Common myeloid progenitor, CD34-positive (primary cell): ENCODE data around the gene ARHGEF28.

Source experiments
- CTCF ChIA-PET: fragments of 350-600 bp; sonication (Branson Sonifier 250); formaldehyde crosslinking; loops from one replicate; lab custom pipeline; 2021; ENCODE audit warnings: antibody characterized with exemption; lab: Charles Lee
- POLR2A ChIA-PET: fragments of 350-600 bp; sonication (Branson Sonifier 250); formaldehyde crosslinking; loops from one replicate; lab custom pipeline; 2021; ENCODE audit warnings: antibody characterized with exemption; lab: Charles Lee
- DNase-seq, 3 donors: peaks; one replicate each; pipeline versions ENCODE4 v3.0.0 to v3.0.0-alpha.2; 2013
- H3K27ac ChIP-seq, 2 experiments: 1 replicate in 1 of 2; 2 replicates in 1 of 2; pipeline ENCODE4 v1.7.0; 2013; ENCODE audit warnings: inconsistent platforms in 2 of 2, low read length in 2 of 2, mild to moderate bottlenecking in 2 of 2, low read depth in 1 of 2, moderate library complexity in 1 of 2; ENCODE audit not compliant: severe bottlenecking in 2 of 2, insufficient read depth in 1 of 2, poor library complexity in 1 of 2
- H3K27me3 ChIP-seq, 5 experiments: replicated peaks in 2 of 5; 1 replicate in 3 of 5; 2 replicates in 2 of 5; pipeline versions ENCODE4 v1.6.1 to v1.7.0; 2013; ENCODE audit warnings: low read length in 4 of 5, mild to moderate bottlenecking in 2 of 5, moderate library complexity in 2 of 5, inconsistent platforms in 1 of 5; ENCODE audit not compliant: insufficient read depth in 5 of 5, control insufficient read depth in 4 of 5
- H3K36me3 ChIP-seq, 4 experiments: 1 replicate in 2 of 4; 2 replicates in 2 of 4; pipeline versions ENCODE4 v1.6.1 to v1.7.0; 2013; ENCODE audit warnings: low read length in 3 of 4, control low read depth in 1 of 4, mild to moderate bottlenecking in 1 of 4; ENCODE audit not compliant: control insufficient read depth in 4 of 4, insufficient read depth in 4 of 4
- H3K4me1 ChIP-seq, 4 experiments: 1 replicate in 3 of 4; 2 replicates in 1 of 4; pipeline versions ENCODE4 v1.6.1 to v1.7.1; 2013; ENCODE audit warnings: low read length in 3 of 4, mild to moderate bottlenecking in 3 of 4, control low read depth in 1 of 4, inconsistent platforms in 1 of 4, moderate library complexity in 1 of 4; ENCODE audit not compliant: control insufficient read depth in 4 of 4, insufficient read depth in 4 of 4; ENCODE audit errors: control extremely low read depth in 1 of 4
- H3K4me3 ChIP-seq, 7 experiments: 1 replicate in 4 of 7; 2 replicates in 3 of 7; pipeline versions ENCODE4 v1.5.1 to v1.7.0; 2013; ENCODE audit warnings: mild to moderate bottlenecking in 7 of 7, low read length in 6 of 7, moderate library complexity in 6 of 7, inconsistent platforms in 2 of 7, low read depth in 2 of 7, control low read depth in 1 of 7; ENCODE audit not compliant: insufficient read depth in 4 of 7, control insufficient read depth in 1 of 7; ENCODE audit errors: extremely low read depth in 1 of 7
- H3K9me3 ChIP-seq, 5 experiments: 1 replicate in 4 of 5; 2 replicates in 1 of 5; pipeline versions ENCODE4 v1.6.1 to v1.7.1; 2013; ENCODE audit warnings: low read length in 4 of 5, mild to moderate bottlenecking in 2 of 5, inconsistent platforms in 1 of 5, low read depth in 1 of 5, moderate library complexity in 1 of 5; ENCODE audit not compliant: control insufficient read depth in 4 of 5, insufficient read depth in 2 of 5; ENCODE audit errors: control extremely low read depth in 1 of 5
- WGBS: methylation state at CpG from one replicate; pipeline ENCODE4 v1.1.5; 2013; ENCODE audit not compliant: insufficient coverage; 5-methylcytosine and 5-hydroxymethylcytosine counted together

The ARHGEF28 gene

DNA sequence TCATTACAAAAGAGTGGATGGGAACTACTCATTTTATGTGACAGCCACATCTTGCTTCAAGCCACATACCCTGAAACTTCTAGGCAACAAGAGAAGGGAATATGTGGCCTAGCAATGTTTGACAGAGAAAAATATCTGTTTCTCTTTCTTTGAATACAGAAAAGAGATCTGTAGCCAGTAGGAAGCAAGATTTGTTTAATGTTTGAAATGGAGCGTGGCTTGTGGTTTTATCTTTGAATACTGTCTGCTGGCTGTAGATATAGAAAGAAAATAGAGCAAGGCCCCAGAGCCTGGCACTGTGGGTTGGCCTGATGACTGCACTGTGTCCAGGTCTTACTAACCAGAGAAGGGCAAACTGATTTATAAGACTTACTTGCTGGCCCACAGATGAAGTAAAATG, 133.8 kb downstream of the ARHGEF28 start:
- Histone ChIP-seq H3K27ac (no peak overlapping the region), H3K4me3 (no peak overlapping the region), H3K36me3 (no peaks in the 10 kb centered on the region), H3K9me3 (no peaks in the 10 kb centered on the region), H3K4me1 (no peaks in the 10 kb centered on the region), H3K27me3 (no peaks in the 10 kb centered on the region)
- CTCF ChIA-PET = interaction anchor here (1.0 kb wide), 1 partner anchor 23 kb away, joined by 4 read pairs; no protein-coding TSS in a partner anchor
- peak; percentile 13 to 60 (median 40) for DNase-seq
- POLR2A ChIA-PET = no interaction called here
- WGBS = 36% methylated on average over 1 of the region's 1 CpG

DNA sequence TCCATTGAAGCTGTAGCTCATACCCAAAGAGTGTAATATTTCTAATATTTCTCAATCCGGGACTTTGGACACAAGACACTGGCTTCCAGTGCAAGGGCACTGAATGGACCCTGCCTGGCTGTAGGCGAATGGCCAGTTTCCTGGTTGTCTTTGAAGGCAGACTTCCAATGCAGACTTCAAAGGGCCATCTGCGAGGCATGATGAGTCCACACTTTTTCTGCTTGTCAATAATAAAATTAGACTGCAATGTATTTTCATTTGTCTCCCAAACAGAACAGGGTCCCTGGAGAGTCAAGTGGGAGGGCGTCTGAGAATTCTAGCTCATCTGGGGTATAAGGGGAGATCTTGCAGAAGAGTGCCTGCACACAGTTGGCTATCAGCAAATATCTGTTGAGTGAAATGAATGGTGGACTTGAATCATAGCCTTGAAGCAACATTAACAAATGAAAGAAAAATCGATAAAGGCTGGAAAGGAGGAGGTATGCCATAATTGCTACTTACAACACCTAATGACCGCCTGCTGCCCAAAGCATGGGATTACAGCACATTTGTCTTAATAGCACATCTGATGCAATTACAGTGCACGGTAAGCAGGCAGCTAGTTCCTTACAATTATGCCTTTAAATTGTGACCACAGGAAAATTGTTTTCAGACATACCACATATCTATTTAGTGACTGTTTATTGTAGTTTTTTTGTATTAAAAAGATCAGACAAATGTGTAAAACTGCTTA, 137.5 kb downstream of the ARHGEF28 start:
- H3K27ac ChIP-seq = no peak overlapping the region
- H3K36me3 ChIP-seq = no peaks in the 10 kb centered on the region
- WGBS = 96% methylated on average over 6 of the region's 7 CpGs
- H3K27me3 ChIP-seq = no peaks in the 10 kb centered on the region
- no peak overlapping the region for H3K4me3 ChIP-seq
- peaks cover 0 to 11% (median 3%) of the 10 kb centered on the region in 5 experiments for H3K9me3 ChIP-seq
- no peak for DNase-seq
- H3K4me1 ChIP-seq = no peaks in the 10 kb centered on the region
- POLR2A ChIA-PET = no interaction called here
- CTCF ChIA-PET = interaction anchor here (1.8 kb wide), 1 partner anchor 139 kb away, joined by 4 read pairs; no protein-coding TSS in a partner anchor

DNA sequence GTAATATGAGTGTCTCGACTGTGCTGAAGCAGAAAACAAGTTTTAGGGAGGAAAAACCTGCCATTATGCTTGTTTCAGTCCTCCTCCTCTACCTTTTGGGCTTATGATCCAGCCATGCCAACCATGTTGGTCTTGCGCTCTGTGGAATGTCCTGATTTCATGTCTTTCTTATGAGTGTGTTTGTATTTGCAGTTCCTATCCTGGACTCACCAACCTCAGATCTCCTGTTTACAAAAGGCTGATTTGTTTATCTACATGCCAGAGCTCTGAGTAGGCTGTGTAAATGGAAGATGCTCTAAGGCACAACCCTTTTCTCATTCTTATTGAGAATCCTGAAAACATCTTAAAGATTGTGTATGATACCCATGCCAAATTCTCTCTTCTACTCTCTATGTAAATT, 138.6 kb downstream of the ARHGEF28 start:
- WGBS = 95% methylated on average over 2 of the region's 2 CpGs
- H3K9me3 ChIP-seq = peaks cover 0 to 11% (median 3%) of the 10 kb centered on the region in 5 experiments
- ChIA-PET POLR2A (no interaction called here), CTCF (interaction anchor here (0.8 kb wide), 1 partner anchor 29 kb away, joined by 3 read pairs; no protein-coding TSS in a partner anchor)
- no peaks in the 10 kb centered on the region for H3K27me3 ChIP-seq
- no peak overlapping the region for H3K27ac ChIP-seq
- no peaks in the 10 kb centered on the region for H3K36me3 ChIP-seq
- no peaks in the 10 kb centered on the region for H3K4me1 ChIP-seq
- no peak for DNase-seq
- no peak overlapping the region for H3K4me3 ChIP-seq

GRCh38 chr5:73764996-73765395, 139.0 kb downstream of the ARHGEF28 start:
- Histone ChIP-seq H3K9me3 (peaks cover 0 to 11% (median 3%) of the 10 kb centered on the region in 5 experiments), H3K27ac (no peak overlapping the region), H3K4me3 (no peak overlapping the region), H3K36me3 (no peaks in the 10 kb centered on the region), H3K27me3 (no peaks in the 10 kb centered on the region), H3K4me1 (no peaks in the 10 kb centered on the region)
- DNase-seq = no peak
- ChIA-PET CTCF (no interaction called here), POLR2A (no interaction called here)

- CTCF ChIA-PET = no interaction called here
- WGBS = 100% methylated on average over 1 of the region's 2 CpGs
- POLR2A ChIA-PET = no interaction called here
- Histone ChIP-seq H3K4me1 (peaks cover 0 to 4% (median 0%) of the 10 kb centered on the region in 4 experiments), H3K4me3 (no peak overlapping the region), H3K9me3 (peaks cover 0 to 11% (median 3%) of the 10 kb centered on the region in 5 experiments), H3K27me3 (no peaks in the 10 kb centered on the region), H3K27ac (no peak overlapping the region), H3K36me3 (no peaks in the 10 kb centered on the region)
- no peak for DNase-seq
Measured at GRCh38 chr5:73766902-73767301, 140.9 kb downstream of the ARHGEF28 start.

GRCh38 chr5:73770172-73771025, 144.4 kb downstream of the ARHGEF28 start:
- no peaks in the 10 kb centered on the region for H3K27me3 ChIP-seq
- POLR2A ChIA-PET = no interaction called here
- H3K9me3 ChIP-seq = peaks cover 0 to 11% (median 3%) of the 10 kb centered on the region in 5 experiments
- DNase-seq = no peak
- no peak overlapping the region for H3K4me3 ChIP-seq
- H3K4me1 ChIP-seq = peaks cover 0 to 4% (median 0%) of the 10 kb centered on the region in 4 experiments
- 7% methylated on average over 2 of the region's 6 CpGs for WGBS
- H3K36me3 ChIP-seq = no peaks in the 10 kb centered on the region
- no peak overlapping the region for H3K27ac ChIP-seq
- CTCF ChIA-PET = interaction anchor here (3.3 kb wide), 1 partner anchor 12 kb away, joined by 15 read pairs; no protein-coding TSS in a partner anchor
